Neutrophil (primary cell): ENCODE results near the gene TBC1D13.

Experiments used
- H3K27ac ChIP-seq: fragments of 200-600 bp; sonication (generic); 2 replicates; pipeline ENCODE4 v1.5.1; 2016; ENCODE audit warnings: mild to moderate bottlenecking, moderate library complexity
- H3K27me3 ChIP-seq: fragments of 200-600 bp; sonication (generic); 2 replicates; pipeline ENCODE4 v1.6.0; 2016; ENCODE audit warnings: mild to moderate bottlenecking
- H3K36me3 ChIP-seq: fragments of 200-600 bp; sonication (generic); 2 replicates; pipeline ENCODE4 v1.5.1; 2017
- H3K4me1 ChIP-seq, 2 experiments: fragments of 200-600 bp in 1 of 2; sonication (generic) in 1 of 2; 1 replicate in 1 of 2; 2 replicates in 1 of 2; pipeline versions ENCODE4 v1.5.1 to v1.6.1; 2013 to 2016; ENCODE audit warnings: low read depth in 1 of 2, low read length in 1 of 2, mild to moderate bottlenecking in 1 of 2, moderate library complexity in 1 of 2; ENCODE audit not compliant: control insufficient read depth in 1 of 2, insufficient read depth in 1 of 2
- H3K4me3 ChIP-seq, 2 experiments: fragments of 200-600 bp in 1 of 2; sonication (generic) in 1 of 2; 1 replicate in 1 of 2; 2 replicates in 1 of 2; pipeline ENCODE4 v1.5.1; 2013 to 2016; ENCODE audit warnings: low read depth in 1 of 2, low read length in 1 of 2, mild to moderate bottlenecking in 1 of 2, moderate library complexity in 1 of 2
- H3K9me3 ChIP-seq: fragments of 200-600 bp; sonication (generic); 2 replicates; pipeline ENCODE4 v1.5.1; 2016
- TF ChIP-seq, protein P1 (sequence below): fragments of 200-600 bp; sonication (generic); IDR thresholded peaks from 2 replicates; pipeline ENCODE4 v1.5.1; 2016; ENCODE audit warnings: antibody characterized with exemption

The TBC1D13 gene

DNA sequence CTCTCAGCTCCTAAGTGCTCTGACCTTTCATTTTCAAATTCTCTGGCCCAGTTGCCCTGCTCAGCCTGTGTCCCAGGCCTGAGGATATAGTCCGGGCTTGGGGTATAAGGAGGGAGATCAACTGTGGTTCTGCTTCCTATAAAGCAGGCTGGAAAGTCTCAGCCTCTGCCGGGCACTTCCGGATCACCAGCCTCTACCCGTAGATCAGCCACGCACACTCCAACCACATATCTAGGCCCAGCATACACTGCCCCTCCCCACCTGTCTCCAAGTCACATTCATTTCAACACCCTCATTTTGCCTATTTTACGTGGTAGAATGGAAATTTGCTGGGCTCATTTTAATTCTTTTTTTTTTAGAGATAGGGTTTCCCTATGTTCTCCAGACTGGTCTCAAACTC, 18.4 kb upstream of the TBC1D13 start:
- Histone ChIP-seq H3K4me1 (peaks cover 18 to 19% of the 10 kb centered on the region in 2 experiments), H3K27me3 (no peaks in the 10 kb centered on the region), H3K36me3 (peaks cover 28% of the 10 kb centered on the region), H3K27ac (no peak overlapping the region), H3K4me3 (no peak overlapping the region), H3K9me3 (no peaks in the 10 kb centered on the region)
- TF ChIP-seq, protein P1, sequence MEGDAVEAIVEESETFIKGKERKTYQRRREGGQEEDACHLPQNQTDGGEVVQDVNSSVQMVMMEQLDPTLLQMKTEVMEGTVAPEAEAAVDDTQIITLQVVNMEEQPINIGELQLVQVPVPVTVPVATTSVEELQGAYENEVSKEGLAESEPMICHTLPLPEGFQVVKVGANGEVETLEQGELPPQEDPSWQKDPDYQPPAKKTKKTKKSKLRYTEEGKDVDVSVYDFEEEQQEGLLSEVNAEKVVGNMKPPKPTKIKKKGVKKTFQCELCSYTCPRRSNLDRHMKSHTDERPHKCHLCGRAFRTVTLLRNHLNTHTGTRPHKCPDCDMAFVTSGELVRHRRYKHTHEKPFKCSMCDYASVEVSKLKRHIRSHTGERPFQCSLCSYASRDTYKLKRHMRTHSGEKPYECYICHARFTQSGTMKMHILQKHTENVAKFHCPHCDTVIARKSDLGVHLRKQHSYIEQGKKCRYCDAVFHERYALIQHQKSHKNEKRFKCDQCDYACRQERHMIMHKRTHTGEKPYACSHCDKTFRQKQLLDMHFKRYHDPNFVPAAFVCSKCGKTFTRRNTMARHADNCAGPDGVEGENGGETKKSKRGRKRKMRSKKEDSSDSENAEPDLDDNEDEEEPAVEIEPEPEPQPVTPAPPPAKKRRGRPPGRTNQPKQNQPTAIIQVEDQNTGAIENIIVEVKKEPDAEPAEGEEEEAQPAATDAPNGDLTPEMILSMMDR: no peak

DNA sequence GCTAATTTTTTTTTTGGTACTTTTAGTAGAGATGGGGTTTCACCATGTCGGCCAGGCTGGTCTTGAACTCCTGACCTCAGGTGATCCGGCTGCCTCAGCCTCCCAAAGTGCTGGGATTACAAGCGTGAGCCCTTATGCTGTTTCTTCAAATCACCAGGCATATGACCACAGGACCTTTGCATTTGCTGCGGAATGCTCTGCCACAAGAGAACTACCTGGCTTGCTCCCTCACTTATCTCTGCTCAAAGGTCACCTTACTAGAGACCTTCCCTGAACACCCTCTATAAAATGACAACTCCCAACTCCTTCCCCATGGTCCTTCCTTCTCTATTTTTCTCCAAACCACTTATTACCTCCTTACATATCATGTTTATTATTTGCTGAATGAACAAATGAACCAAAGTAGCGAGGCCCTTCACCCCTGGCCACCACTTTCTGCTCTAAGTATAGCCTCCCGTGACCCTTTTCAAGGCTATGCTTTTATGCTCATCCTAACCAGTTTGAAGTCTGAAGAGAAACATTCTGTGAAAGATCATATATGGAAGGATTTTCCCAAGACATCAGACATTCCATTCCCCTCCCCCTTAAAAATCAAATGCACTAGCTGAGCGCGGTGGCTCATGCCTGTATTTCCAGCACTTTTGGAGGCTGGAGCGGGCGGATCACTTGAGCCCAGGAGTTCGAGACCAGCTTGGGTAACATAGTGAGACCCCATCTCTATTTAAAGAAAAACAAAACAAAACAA, 16.6 kb upstream of the TBC1D13 start:
- peak overlapping the region; percentile 86 to 97 for H3K4me3 ChIP-seq
- H3K27ac ChIP-seq: peak overlapping the region; percentile 94
- TF ChIP-seq, protein P1: no peak
- no peaks in the 10 kb centered on the region for H3K27me3 ChIP-seq
- H3K9me3 ChIP-seq: no peaks in the 10 kb centered on the region
- peaks cover 18 to 19% of the 10 kb centered on the region in 2 experiments for H3K4me1 ChIP-seq
- peaks cover 17% of the 10 kb centered on the region for H3K36me3 ChIP-seq

DNA sequence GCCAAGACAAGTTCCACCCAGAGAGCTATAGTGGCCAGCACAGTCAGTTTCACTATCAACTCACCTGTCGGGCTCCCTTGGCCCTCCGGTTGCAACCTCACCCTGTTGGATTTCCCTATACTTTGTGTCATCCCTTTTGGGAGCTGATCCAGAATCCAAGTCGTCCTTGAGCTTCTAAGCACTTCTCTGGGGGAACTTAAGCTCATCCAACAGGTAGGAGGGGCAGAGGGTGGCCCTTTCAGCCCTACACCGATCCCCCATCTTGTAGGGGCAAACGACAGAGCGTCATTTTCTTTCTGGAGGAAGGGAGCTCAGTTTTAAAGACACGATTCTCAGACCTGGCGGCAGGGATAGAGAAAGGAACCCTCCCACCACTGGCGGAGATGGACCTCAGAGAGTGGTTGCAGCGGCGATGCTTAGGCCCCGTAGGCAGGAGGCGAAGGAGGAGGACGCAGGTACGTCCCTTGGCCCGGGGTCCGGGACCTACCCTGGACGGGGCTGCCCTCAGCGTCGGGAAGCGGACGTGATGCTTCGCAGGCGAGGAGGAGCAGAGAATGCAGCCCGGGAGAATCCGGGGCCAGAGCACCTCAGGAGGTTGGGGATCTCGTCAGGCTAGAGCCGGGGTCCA, 15.8 kb upstream of the TBC1D13 start:
- H3K4me1 ChIP-seq: peaks cover 18 to 19% of the 10 kb centered on the region in 2 experiments
- H3K27me3 ChIP-seq: no peaks in the 10 kb centered on the region
- peak overlapping the region; percentile 94 for H3K27ac ChIP-seq
- H3K9me3 ChIP-seq: peaks cover 5% of the 10 kb centered on the region
- TF ChIP-seq, protein P1: no peak
- peak overlapping the region; percentile 86 to 97 for H3K4me3 ChIP-seq
- peaks cover 11% of the 10 kb centered on the region for H3K36me3 ChIP-seq

DNA sequence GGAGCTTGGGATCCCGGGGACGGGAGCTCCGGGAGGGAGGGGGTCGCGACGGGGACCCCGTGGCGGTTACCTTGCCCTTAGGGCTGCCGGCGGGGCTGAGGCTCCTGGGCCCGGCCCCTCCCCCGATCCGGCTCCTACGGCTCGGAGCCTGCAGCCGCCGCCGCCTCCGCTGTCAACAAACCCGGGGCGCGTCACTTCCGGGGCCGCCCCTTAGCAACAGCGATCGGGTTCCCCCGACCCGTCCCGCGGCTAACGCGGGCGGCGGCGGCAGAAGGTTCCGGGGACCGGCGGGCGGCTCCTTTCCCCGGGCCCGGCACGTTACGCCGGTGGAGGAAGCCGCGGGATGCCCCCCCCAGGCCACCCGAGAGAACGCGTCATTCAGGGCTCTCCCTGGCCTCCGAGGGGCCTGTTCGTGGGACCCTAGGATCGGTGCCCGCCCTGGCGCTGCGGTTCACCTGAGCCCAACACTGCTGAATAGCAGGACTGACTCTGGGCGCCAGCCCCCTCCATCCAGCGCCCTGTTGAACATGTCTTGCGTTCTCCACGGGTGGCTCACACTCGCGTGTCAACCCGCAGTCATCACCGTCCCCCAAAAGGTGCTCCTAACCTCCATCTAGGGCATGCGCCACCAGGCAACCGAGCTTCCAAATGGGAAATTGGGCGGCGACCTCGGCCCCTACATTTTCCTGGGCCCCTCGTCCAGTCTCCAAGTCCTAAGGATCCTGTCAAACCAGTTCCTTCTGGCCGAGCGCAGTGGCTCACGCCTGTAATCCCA, 15.1 kb upstream of the TBC1D13 start, which contains the start of gene ZER1:
Gene ZER1 (minus strand): TSS at position 183 of the 775 bp plus-strand sequence. CDS start 16,362 bp downstream, outside the sequence.
- H3K9me3 ChIP-seq: peaks cover 5% of the 10 kb centered on the region
- TF ChIP-seq, protein P1: peak; percentile 16
- H3K27ac ChIP-seq: peak within 1 kb of the TSS; percentile 94
- H3K4me1 ChIP-seq: peaks cover 18 to 19% of the 10 kb centered on the region in 2 experiments
- H3K36me3 ChIP-seq: peaks cover 11% of the 10 kb centered on the region
- H3K4me3 ChIP-seq: peak within 1 kb of the TSS; percentile 86 to 97
- H3K27me3 ChIP-seq: no peaks in the 10 kb centered on the region

DNA sequence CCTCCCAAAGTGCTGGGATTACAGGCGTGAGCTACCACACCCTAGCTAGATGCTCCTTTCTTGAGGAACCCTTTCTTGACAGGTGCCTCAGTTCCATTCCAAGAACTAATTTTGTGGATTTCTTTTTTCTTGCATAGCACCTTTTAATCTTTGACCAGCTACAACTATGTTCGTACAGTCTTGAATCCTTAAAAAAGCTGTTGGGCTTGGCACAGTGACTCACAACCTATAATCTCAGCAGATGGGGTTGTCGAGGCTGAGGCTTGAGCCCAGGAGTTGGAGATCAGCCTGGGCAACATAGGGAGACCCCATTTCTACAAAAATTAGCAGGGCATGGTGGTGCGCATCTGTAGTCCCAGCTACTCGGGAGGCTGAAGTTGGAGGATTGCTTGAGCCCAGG, 14.0 kb upstream of the TBC1D13 start:
- TF ChIP-seq, protein P1: no peak
- H3K4me1 ChIP-seq: peaks cover 18 to 19% of the 10 kb centered on the region in 2 experiments
- no peaks in the 10 kb centered on the region for H3K27me3 ChIP-seq
- peaks cover 5% of the 10 kb centered on the region for H3K9me3 ChIP-seq
- peaks cover 3% of the 10 kb centered on the region for H3K36me3 ChIP-seq
- no peak overlapping the region for H3K27ac ChIP-seq
- no peak overlapping the region for H3K4me3 ChIP-seq
